ENCODE measurements around the gene SLC35E4. TPM values are rescaled to one million over a fixed set of nuclear protein-coding genes. Genes with fewer than 3 reads are reported as not detected.
A peak's percentile ranks its signal among the peaks of the same experiment; 100 is the strongest.

The SLC35E4 gene
- total and polyA plus RNA-seq, 4 donors: 0.14 to 1.2 (median 0.30) TPM

DNA sequence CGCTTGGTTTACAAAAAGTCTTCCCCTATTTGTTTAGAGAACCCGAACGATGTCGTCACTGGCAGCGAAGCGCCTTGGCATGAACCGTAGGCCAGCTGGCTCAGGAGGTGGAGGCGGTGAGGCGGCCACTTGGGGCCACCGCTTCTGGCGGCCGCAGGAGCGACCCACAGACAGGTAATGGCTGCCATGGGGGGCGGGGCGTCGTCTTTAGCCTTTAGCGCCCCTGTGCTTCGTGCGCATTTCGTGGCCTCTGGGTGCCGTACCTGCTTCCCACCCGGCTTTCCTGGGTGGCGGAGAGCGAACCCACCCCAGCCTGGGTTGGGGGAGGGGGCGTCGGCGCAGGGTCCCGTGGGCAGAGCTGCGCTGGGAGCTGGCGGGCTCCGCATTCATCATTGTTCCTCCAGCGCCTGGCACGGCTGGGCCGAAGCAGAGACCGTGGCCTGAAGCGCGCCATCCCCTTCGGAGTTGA lies 58.6 kb downstream of the SLC35E4 start:
- no peaks in the 10 kb centered on the region for H3K9me3 ChIP-seq (ENCODE audit: control insufficient read depth in 4 of 4, low read length in 3 of 4)
- peak overlapping the region; percentile 47 to 72 for H3K9ac ChIP-seq (ENCODE audit: low read depth in 1 of 2, low read length in 2 of 2)
- peak overlapping the region; percentile 49 to 75 (median 70) for H3K4me3 ChIP-seq (ENCODE audit: low read depth in 1 of 3, low read length in 3 of 3)
- peaks cover 3 to 16% (median 5%) of the 10 kb centered on the region in 4 donors for H3K4me1 ChIP-seq (ENCODE audit: control insufficient read depth in 4 of 4, insufficient read depth in 4 of 4, low read length in 3 of 4)
- H3K27ac ChIP-seq (ENCODE audit: low read depth in 1 of 2, low read length in 2 of 2): peak overlapping the region; percentile 55 to 72
- no peaks in the 10 kb centered on the region for H3K36me3 ChIP-seq (ENCODE audit: control insufficient read depth in 4 of 4, insufficient read depth in 3 of 4, low read depth in 1 of 4, low read length in 3 of 4)
- no peaks in the 10 kb centered on the region for H3K27me3 ChIP-seq (ENCODE audit: control insufficient read depth in 4 of 4, insufficient read depth in 4 of 4, low read length in 3 of 4)
- TF ChIP-seq YY1 (IDR thresholded peaks at IDR 0.05) (peak; percentile 88), JUND (IDR thresholded peaks at IDR 0.05) (no peak), RXRA (IDR thresholded peaks at IDR 0.05) (peak in 1 of 2 donors; percentile 7)
- under 1% methylated on average over 37 of the region's 38 CpGs for WGBS
- DNase-seq (ENCODE audit: low spot score): peak; percentile 51

DNA sequence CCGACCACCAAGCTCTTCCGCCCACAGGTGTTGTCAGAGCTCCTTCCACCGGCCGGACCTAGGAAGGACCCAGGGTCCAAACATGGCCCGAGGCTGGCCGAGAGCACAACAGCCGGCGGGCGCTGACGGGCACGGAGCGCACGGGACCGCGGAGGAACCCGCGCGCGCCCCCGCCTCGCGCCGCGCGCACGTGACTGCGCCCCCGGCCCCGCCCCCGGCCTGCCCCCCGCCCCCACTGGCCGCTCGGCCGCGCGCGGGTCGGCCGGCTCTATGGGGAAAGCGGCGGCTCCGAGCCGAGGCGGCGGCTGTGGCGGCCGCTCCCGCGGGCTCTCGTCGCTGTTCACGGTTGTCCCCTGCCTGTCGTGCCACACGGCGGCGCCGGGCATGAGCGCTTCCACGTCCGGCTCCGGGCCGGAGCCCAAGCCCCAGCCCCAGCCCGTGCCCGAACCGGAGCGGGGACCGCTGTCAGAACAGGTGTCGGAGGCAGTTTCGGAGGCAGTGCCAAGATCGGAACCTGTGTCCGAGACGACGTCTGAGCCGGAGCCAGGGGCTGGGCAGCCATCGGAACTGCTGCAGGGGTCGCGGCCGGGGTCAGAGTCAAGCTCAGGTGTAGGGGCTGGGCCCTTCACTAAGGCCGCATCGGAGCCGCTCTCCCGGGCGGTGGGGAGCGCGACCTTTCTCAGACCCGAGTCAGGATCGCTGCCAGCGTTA lies 59.2 kb downstream of the SLC35E4 start, which contains the start of gene OSBP2:
OSBP2 (plus strand) TSS at position 235 of the 711 bp plus-strand sequence; CDS start at position 271, 36 bp downstream.
- peak within 1 kb of the TSS; percentile 50 to 75 (median 70) for H3K4me3 ChIP-seq (ENCODE audit: low read depth in 1 of 3, low read length in 3 of 3)
- H3K27ac ChIP-seq (ENCODE audit: low read depth in 1 of 2, low read length in 2 of 2): peak within 1 kb of the TSS; percentile 55 to 72
- H3K9ac ChIP-seq (ENCODE audit: low read depth in 1 of 2, low read length in 2 of 2): peak within 1 kb of the TSS; percentile 47 to 72
- 3% methylated on average over 87 of the region's 88 CpGs for WGBS
- TF ChIP-seq FOXA2 (IDR thresholded peaks at IDR 0.05) (no peak), NR2F2 (IDR thresholded peaks at IDR 0.05) (no peak), HNF4A (conservative IDR thresholded peaks at IDR 0.05) (no peak), TAF1 (conservative IDR thresholded peaks at IDR 0.05) (no peak), FOXA1 (IDR thresholded peaks at IDR 0.05) (no peak), YY1 (IDR thresholded peaks at IDR 0.05) (no peak), RAD21 (IDR thresholded peaks at IDR 0.05) (no peak)
- TF ChIP-seq, protein P1, sequence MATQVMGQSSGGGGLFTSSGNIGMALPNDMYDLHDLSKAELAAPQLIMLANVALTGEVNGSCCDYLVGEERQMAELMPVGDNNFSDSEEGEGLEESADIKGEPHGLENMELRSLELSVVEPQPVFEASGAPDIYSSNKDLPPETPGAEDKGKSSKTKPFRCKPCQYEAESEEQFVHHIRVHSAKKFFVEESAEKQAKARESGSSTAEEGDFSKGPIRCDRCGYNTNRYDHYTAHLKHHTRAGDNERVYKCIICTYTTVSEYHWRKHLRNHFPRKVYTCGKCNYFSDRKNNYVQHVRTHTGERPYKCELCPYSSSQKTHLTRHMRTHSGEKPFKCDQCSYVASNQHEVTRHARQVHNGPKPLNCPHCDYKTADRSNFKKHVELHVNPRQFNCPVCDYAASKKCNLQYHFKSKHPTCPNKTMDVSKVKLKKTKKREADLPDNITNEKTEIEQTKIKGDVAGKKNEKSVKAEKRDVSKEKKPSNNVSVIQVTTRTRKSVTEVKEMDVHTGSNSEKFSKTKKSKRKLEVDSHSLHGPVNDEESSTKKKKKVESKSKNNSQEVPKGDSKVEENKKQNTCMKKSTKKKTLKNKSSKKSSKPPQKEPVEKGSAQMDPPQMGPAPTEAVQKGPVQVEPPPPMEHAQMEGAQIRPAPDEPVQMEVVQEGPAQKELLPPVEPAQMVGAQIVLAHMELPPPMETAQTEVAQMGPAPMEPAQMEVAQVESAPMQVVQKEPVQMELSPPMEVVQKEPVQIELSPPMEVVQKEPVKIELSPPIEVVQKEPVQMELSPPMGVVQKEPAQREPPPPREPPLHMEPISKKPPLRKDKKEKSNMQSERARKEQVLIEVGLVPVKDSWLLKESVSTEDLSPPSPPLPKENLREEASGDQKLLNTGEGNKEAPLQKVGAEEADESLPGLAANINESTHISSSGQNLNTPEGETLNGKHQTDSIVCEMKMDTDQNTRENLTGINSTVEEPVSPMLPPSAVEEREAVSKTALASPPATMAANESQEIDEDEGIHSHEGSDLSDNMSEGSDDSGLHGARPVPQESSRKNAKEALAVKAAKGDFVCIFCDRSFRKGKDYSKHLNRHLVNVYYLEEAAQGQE (IDR thresholded peaks at IDR 0.05): no peak
- H3K4me1 ChIP-seq (ENCODE audit: control insufficient read depth in 4 of 4, insufficient read depth in 4 of 4, low read length in 3 of 4): peaks cover 3 to 16% (median 5%) of the 10 kb centered on the region in 4 donors
- H3K27me3 ChIP-seq (ENCODE audit: control insufficient read depth in 4 of 4, insufficient read depth in 4 of 4, low read length in 3 of 4): no peaks in the 10 kb centered on the region
- H3K9me3 ChIP-seq (ENCODE audit: control insufficient read depth in 4 of 4, low read length in 3 of 4): no peaks in the 10 kb centered on the region
- peak; percentile 36 for DNase-seq (ENCODE audit: low spot score)
- no peaks in the 10 kb centered on the region for H3K36me3 ChIP-seq (ENCODE audit: control insufficient read depth in 4 of 4, insufficient read depth in 3 of 4, low read depth in 1 of 4, low read length in 3 of 4)

DNA sequence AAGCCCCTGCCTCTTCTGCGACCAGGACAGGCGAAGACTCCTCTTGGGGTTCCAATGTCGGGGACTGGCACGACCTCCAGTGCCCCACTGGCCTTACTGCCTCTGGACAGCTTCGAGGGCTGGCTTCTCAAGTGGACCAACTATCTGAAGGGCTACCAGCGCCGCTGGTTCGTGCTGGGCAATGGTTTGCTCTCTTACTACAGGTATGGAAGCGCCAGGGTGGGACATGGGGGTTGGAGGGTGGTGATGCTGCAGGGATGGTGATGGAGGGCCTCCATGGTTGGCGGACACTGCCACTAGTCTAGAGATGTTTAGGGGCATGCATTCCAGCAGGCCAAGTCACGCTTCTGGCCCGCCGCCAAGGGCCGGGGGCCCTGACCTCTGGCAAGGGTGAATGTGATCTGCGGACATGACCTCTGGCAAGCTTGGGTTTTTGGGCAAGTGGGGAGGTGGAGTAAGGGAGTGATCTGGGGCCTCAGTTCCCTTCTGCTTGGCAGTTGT lies 59.8 kb downstream of the SLC35E4 start:
- no peaks in the 10 kb centered on the region for H3K9me3 ChIP-seq (ENCODE audit: control insufficient read depth in 4 of 4, low read length in 3 of 4)
- no peaks in the 10 kb centered on the region for H3K36me3 ChIP-seq (ENCODE audit: control insufficient read depth in 4 of 4, insufficient read depth in 3 of 4, low read depth in 1 of 4, low read length in 3 of 4)
- DNase-seq (ENCODE audit: low spot score): peak; percentile 43
- WGBS: 71% methylated on average over 15 of the region's 15 CpGs
- no peaks in the 10 kb centered on the region for H3K27me3 ChIP-seq (ENCODE audit: control insufficient read depth in 4 of 4, insufficient read depth in 4 of 4, low read length in 3 of 4)
- H3K9ac ChIP-seq (ENCODE audit: low read depth in 1 of 2, low read length in 2 of 2): no peak overlapping the region
- peaks cover 3 to 16% (median 5%) of the 10 kb centered on the region in 4 donors for H3K4me1 ChIP-seq (ENCODE audit: control insufficient read depth in 4 of 4, insufficient read depth in 4 of 4, low read length in 3 of 4)
- peak overlapping the region in 1 of 3 donors; percentile 75 for H3K4me3 ChIP-seq (ENCODE audit: low read depth in 1 of 3, low read length in 3 of 3)
- H3K27ac ChIP-seq (ENCODE audit: low read depth in 1 of 2, low read length in 2 of 2): no peak overlapping the region
- TF ChIP-seq, protein P2, sequence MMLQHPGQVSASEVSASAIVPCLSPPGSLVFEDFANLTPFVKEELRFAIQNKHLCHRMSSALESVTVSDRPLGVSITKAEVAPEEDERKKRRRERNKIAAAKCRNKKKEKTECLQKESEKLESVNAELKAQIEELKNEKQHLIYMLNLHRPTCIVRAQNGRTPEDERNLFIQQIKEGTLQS (IDR thresholded peaks at IDR 0.05): no peak
- TF ChIP-seq HNF4A (conservative IDR thresholded peaks at IDR 0.05) (no peak), YY1 (IDR thresholded peaks at IDR 0.05) (no peak), JUND (IDR thresholded peaks at IDR 0.05) (no peak), SP1 (IDR thresholded peaks at IDR 0.05) (no peak), GABPA (IDR thresholded peaks at IDR 0.05 in 1 of 2, conservative IDR thresholded peaks at IDR 0.05 in 1 of 2) (no peak), HNF4G (IDR thresholded peaks at IDR 0.05) (no peak), FOXA2 (IDR thresholded peaks at IDR 0.05) (no peak), TAF1 (conservative IDR thresholded peaks at IDR 0.05) (no peak), RXRA (IDR thresholded peaks at IDR 0.05) (no peak), EGR1 (IDR thresholded peaks at IDR 0.05; ENCODE audit: low read depth in 2 of 2) (no peak)
- TF ChIP-seq, protein P1 (IDR thresholded peaks at IDR 0.05): no peak
- TF ChIP-seq, protein P3, sequence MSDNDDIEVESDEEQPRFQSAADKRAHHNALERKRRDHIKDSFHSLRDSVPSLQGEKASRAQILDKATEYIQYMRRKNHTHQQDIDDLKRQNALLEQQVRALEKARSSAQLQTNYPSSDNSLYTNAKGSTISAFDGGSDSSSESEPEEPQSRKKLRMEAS (IDR thresholded peaks at IDR 0.05): no peak
- TF ChIP-seq, protein P4, sequence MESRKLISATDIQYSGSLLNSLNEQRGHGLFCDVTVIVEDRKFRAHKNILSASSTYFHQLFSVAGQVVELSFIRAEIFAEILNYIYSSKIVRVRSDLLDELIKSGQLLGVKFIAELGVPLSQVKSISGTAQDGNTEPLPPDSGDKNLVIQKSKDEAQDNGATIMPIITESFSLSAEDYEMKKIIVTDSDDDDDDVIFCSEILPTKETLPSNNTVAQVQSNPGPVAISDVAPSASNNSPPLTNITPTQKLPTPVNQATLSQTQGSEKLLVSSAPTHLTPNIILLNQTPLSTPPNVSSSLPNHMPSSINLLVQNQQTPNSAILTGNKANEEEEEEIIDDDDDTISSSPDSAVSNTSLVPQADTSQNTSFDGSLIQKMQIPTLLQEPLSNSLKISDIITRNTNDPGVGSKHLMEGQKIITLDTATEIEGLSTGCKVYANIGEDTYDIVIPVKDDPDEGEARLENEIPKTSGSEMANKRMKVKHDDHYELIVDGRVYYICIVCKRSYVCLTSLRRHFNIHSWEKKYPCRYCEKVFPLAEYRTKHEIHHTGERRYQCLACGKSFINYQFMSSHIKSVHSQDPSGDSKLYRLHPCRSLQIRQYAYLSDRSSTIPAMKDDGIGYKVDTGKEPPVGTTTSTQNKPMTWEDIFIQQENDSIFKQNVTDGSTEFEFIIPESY (IDR thresholded peaks at IDR 0.05): no peak

Measured in liver (tissue), 9 donors.